Effector CD8-positive, alpha-beta T cell (primary cell): ENCODE results near the gene ERCC3.
"Not testable (repeated sequence)": the region's sequence is repeated elsewhere in the genome, so short reads cannot be mapped to it uniquely, and the experiment has no call there.

Experiments used
- DNase-seq: peaks from one replicate; lab custom pipeline; 2025; lab: John Stamatoyannopoulos, UW

The ERCC3 gene

DNA sequence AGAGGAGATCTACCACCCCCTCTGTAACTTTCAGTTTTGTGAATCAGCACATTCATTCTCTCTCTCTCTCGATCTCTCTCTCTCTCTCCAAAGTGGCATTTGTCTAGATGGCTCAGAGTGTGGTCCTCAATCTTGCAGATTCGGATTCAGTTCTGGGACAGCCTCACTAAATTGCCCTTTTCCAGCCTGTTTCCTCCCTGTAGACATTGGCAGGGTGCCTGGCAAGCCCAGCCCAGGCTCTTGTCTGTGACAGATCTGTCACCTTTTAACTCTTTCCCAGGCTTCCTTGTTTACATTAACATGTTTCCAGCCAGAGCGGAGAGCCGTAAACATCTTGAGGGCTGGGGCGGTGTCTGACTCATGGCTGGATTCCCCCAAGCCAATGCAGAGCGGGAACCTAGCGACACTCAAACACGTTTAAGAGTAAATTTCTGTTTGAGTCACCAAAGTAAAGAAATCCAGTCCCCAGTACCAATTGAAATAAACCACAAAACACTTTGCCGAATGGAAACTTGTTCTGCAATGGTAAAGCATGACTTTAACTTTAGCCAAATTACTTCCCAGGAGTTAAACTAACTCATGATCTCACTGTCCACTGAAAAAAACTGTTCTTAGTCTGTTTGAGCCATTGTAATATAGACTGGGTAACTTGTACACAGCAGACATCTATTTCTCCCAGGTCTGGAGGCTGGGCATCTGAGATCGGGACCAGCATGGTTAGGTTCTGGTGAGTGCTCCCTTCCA lies 67.3 kb downstream of the ERCC3 start:
- DNase-seq: no peak

DNA sequence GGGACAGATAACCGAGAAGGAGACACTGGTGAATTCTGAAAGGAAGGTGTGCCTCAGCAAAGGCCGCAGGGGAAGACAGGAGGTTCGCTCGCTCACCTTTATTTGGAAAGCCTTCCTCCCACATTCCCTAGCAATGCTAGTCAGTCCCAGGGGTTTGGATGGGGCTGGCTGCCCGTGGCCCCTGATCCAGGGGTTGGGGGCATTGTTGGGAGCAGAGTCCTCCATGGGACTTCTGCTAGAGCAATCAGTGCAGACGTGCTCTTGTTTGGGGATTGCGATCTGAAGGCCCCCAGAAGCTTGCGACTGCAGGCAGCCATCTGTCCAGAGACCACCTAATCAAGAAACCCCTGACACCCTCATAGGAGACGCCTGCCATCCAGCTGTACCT lies 67.8 kb downstream of the ERCC3 start:
- no peak for DNase-seq

DNA sequence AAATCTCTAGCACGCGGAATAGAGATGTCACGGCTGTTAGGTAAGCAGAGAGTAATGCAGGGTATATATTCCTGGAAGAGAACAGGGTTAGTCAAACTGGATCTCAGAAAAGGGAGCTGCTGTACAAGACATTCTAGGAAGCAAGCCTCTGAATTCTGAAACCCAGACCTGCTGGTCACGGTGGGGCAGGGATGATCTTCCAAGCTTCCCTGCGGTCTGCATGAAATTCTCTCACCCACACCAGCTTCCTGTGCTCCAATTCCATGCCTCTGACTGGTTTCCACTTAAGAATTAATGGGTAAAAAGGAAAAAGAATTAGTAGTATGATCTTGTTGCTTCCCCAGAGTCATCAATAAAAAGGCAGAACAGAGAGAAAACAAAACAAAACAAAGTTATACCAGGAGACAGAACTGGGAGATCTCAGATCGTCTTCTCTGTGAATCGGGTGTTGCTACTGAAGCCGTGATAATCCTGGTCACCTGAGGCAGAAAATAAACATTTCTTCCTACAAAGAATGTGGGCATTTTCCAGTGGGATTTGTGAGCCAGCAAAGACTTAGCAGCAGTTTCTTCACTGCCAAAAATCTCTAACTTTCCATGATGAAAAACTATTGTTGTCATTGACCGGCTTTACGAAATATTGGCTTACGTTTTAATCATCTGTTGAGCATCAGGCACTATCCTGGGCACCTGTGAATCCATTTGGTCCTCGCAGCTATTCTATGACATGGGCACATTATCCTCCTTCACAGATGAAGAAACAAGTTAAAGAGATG lies 68.6 kb downstream of the ERCC3 start:
- DNase-seq: no peak

DNA sequence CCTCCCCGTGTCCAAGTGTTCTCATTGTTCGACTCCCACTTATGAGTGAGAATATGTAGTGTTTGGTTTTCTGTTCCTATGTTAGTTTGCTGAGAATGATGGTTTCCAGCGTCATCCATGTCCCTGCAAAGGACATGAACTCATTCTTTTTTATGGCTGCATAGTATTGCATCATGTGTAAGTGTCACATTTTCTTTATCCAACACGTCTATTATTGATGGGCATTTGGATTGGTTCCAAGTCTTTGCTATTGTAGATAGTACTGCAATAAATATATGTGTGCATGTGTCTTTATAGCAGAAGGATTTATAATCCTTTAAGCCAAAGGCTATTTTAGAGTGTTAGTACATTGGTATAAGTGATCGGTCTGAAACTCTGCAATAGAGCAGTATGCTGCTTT lies 69.8 kb downstream of the ERCC3 start:
- not testable (repeated sequence) for DNase-seq

DNA sequence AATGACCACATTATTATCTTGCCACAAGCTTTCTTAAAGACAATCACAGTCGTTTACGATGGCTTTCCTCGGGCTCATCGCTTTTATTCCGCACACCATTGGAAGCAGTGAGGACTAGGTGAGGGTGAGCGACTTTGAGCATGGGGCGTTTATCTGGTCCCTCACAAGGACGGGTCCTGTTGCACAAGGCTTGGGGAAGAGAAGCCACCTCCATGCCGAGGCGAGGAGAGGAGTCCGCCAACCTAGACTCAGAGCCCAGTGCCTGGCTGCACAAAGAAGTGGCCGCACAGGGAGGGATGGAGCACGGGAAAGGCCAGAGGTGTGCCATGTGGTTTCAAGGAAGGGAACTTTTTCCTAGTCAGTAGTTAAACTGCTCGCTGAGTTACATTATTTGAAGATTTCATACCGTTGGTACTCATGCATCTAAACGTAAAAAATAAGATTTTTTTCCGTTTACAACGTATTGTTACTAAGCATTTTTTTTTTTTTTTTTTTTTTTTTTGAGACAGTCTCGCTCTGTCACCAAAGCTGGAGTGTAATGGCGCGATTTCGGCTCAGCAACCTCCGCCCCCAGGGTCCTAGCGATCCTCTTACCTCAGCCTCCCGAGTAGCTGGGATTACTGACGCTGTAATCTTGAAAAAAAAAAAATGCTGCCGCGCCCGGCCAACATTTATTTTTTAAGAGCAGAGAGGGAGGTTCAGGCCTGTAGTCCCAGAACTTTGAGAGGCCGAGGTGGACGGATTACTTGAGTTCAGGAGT lies 73.0 kb downstream of the ERCC3 start:
- DNase-seq: no peak

DNA sequence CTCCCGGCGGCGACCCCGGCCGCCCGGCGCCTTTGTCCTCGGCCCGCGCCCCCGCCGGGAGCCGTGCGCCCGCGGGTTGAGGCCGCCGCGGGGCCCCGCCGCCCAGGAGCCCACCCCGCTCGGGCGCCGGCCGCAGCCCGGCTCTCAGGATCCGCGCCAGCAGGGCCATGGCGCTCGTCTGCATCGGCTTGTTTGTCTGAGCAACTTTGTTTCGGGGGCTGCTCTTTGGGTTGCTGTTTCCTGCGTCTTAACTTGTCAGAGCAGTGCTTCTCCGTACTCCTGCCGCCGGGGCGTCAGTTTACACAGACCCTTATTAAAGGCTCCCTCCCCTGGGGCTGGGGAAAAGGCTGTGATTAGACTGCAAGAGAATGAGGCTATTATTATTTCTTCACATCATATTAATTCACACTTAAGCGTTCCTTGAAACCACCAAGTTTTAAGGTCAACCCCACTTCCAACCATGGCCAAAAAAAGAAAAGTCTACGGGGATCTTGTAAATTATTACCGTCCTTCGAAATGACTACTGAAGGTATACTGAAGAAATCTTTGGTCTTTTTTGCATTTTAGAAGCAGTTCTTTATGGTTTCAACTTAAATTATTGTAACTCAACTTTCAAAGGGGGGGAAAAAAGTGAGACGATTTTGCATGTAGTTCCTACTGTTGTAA lies 73.7 kb downstream of the ERCC3 start, which contains the start of gene CYP27C1:
TSS of gene CYP27C1 (minus strand) at position 198 of the 666 bp plus-strand sequence. CDS start at position 169, 29 bp downstream.
- DNase-seq: no peak

DNA sequence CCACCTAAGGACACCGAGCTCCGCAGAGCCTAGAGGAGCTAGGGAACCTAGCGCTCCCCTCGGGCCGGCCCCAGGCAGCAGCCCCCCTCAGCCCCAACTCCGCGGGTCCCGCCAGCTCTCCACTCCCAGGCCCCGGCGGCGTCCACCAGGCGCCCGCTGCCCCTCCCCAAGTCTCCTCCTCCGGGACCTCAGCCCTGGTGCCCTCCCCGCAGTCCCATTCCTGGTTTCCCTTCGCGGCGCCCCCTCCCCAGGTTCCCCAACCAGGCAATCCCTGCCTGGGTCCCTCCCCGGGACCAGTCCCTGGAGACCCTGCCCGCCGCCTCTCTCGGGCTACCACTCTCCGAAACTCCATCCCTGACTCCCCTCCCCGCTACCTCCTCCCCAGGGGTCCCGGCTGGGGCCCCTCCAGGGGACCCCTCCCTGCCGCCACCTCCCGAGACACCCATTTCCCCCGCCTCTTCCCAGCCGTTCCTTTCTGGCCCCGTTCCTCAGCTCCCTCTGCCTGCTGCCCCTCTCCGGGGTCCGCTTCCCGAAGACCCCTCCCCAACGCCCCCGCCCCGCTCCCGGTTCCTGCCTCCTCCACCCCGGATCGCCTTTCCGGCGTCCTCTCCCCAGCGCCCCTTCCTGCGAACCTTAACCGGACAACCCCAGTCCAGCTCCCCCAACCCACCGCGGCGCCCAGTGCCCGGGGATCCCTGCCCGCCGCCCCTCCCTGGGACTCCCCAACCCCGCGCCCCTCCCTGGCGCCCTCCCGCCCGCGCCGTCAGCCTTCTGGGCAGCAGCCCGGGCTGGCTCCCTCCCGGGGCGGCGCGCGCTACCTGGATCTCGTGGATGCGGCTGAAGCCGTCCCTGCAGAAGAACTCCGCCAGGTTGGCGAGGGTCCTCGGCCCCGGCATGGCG lies 74.5 kb downstream of the ERCC3 start:
- no peak for DNase-seq

DNA sequence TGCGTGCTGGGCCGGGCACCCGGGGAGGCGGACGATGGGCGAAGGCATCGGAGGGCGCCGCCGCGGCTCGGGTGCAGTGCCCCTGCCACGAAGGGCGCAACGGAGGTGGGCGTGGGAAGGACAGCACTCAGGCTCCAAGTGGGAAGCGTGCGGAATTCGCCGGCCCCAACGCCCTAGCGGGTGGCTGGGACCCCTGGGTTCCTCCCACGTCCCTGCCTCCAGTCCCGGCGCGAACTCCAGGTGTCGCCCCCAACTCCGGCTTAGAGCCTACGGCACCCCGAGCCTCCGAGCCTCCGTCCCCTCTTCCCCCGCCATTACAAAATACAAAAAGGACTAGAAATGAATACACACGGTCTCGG lies 75.2 kb downstream of the ERCC3 start:
- no peak for DNase-seq

DNA sequence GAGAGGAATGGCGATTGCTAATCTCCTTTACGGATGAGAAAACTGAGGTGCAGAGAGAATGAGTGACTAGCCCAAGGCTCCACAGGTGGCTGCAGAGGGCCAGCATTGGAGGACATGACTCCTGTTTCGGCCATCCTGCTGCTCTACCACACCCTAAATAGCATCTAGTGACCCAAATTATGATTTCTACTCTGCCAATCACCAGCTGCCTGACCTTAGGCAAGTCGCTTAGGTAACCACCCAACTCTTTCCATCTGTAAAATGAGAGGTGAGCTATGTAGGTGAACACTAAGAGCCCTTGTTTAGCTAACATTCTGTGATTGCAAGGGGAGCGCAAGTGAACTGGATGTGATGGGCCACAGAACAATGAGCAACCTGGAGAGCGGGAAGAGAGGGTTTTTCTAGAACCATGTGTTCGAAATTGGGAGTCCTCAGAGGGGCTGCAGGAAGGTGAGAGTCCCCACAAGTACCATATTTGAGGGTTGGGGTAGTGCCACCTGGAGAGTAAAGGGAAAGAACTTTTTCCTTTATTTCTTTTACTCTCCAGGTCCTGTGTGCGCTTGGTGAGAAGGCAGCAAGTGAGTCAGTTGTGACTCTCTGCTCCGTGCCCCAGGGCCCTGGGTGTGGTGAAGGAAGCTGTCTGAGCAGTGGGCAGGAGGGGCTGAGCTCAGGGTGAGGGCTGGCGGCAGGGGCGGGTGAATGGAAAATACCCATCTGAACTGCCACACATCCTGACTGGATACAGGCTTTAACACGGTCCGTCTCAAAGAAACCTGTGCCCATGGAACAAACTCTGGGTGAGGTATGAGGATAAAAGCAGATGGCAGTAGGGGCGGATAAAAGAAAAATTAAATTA lies 76.2 kb downstream of the ERCC3 start:
- DNase-seq: no peak

DNA sequence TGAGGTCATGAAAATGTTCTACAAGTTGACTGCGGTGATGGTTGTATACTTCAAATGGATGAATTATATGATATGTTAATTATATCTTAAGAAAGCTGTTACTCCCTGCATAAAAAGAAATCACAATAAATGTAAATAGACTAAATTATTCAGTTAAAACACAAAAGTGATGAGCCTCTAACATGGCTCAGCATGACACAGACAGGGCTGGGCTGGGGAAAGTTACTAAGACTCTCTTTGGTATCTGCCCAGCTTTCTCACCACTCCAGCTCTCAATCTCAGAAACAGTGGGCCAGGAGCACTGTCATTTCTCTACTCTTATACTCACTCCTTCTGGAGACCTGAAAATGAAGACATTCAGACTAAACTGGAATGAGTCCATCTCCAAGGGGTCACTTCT lies 77.4 kb downstream of the ERCC3 start:
- no peak for DNase-seq

DNA sequence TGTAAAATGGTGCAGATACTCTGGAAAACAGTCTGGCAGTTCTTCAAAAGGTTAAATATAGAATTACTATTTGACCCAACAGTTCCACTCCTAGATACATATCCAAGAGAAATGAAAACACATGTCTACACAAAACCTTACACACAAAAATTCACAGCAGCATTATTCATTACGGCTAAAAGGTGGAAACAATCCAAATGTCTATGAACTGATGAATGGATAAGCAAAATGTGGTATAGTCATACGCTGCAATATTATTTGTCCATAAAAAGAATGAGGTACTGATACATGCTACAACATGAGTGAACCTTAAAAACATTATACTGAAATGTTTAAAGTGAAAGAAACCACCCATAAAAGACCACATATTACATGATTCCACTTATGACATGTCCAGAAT lies 77.8 kb downstream of the ERCC3 start:
- DNase-seq: no peak

DNA sequence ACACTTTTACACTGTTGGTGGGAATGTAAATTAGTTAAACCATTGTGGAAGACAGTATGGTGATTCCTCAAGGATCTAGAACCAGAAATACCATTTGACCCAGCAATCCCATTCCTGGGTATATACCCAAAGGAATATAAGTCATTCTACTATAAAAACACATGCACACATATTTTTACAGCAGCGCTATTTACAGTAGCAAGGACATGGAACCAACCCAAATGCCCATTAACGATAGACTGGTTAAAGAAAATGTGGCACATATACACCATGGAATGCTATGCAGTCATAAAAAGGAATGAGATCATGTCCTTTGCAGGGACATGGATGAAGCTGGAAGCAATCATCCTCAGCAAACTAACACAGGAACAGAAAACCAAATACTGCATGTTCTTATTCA lies 79.7 kb downstream of the ERCC3 start:
- DNase-seq: not testable (repeated sequence)

DNA sequence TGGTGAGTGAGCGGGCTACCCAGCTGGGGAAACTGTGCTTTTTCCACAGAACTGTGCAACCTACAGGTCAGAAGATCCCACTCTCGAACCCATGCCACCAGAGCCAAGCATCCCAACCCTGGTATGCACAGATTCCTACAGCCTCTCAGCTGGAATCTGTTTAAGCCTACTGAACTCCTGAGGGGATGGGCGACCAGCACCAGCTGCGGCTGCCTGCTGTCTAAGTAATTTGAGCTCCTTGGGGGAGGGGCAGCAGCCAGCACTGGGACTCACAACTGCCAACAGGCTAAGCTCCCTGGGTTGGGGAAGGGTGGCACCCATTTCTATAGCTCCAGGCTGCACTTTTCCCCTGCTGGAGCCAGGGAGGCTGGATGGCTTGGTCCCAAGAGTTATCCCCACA lies 85.6 kb downstream of the ERCC3 start:
- no peak for DNase-seq
